Fibroblast of peridontal ligament (primary cell): Measurements from ENCODE around the gene NAA20.

Source experiments
- DNase-seq: peaks from one replicate; pipeline ENCODE4 v3.0.0-alpha.2; 2010; ENCODE audit errors: extremely low read depth

Gene NAA20

DNA sequence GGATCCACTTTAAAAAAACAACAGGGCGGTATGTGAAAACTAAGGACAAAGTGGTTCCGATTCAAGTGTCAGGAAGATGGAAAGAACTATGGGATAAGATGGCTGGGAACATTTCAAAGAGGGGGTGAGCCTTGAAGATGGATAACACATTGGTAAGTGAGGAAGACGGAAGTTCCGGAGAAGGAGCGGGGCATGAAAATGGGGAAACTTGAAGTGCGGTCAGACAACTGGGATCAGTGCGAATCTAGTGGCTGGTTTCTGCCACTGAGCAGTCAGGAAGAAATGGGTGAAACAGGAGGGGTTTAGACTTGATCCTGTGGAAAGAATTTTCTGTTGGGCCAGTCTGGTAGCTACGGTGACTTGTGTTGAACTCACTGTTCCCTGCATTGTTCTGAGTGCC is 1.2 kb downstream of the NAA20 start:
- no peak for DNase-seq

GRCh38 chr20:20019123-20019522 is 2.0 kb downstream of the NAA20 start:
- DNase-seq, result no peak

- DNase-seq, result no peak
Observed at GRCh38 chr20:20020908-20021307, 3.7 kb downstream of the NAA20 start.

DNA sequence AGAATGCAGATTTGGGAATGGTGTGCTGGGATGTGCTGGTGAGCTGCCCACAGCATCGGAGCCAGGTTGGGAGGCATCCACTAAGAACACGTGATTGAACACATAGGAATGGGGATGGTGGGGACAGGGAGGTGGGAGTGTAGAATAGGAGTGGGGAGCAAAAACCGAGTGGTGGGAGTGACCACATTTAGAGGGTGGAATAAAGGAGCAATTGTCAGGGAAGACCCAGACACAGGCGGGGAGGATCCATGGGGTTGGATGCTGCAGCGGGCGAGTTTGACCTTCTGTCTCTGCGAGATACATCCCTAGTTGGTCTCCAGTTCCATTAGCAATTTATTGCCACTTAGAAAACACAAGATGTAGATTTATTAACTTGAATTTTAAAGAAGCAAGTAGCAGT is 4.7 kb downstream of the NAA20 start:
- DNase-seq, result no peak

DNA sequence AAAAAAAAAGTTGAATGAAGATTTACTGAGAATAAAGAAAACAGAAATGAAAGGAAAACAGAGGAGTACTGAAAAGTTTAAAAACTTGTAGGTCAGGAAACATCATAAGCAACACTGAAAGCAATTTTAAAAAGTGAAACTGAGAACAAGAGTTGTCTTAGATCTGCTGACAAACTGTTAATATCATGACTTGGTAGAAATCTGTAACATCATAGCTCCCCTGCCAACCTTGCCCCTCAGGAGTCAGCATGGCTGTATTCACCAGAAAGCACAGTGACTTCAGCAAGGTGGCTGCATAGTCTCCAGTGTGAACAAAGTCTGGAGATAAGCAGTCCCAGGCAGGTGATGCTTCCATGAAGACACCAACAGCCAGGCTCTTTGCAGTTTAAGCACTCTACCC is 5.3 kb downstream of the NAA20 start:
- no peak for DNase-seq

- no peak for DNase-seq
Observed at GRCh38 chr20:20023395-20023794, 6.2 kb downstream of the NAA20 start.

DNA sequence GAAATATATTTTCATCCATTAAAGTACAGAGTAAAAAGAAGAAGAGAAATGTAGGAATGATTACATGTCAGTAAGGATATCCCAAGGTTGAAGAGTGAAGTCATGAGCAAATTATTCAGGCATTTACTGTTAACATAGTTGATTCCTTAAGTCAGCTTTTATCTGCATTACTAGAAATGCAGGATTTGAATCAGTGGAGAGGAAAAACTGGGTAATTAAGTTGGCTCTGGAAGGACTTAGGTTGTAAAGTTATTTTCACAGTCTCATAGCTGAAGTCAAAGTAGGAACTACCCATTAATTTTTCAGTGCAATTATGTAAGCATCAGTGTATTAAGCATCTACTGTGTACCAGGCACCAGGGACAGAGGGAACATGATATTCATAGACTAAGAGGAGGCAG is 7.8 kb downstream of the NAA20 start:
- peak; percentile 37 for DNase-seq

GRCh38 chr20:20027284-20027683 is 10.1 kb downstream of the NAA20 start:
- no peak for DNase-seq

GRCh38 chr20:20031790-20032189 is 14.6 kb downstream of the NAA20 start:
- no peak for DNase-seq

DNA sequence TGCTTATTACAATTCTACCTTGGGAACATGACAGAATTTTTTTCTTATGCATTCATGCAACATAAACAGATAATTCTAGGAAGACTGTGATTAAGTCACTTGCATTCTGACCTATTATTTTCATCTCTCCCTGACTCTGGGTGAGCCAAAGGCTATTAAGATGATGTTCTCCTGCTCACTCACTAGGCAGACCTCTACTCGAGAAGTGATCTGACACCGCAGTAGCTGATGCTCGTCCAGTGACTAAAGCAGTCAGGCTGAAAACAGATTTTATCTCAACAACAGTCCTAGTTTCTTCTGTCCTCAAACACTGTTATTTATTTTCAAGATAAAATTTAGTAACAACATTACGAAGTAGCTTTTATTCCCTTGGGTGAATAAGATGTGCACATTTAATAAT is 17.3 kb downstream of the NAA20 start:
- peak; percentile 18 for DNase-seq

GRCh38 chr20:20036756-20037155 is 19.6 kb downstream of the NAA20 start:
- no peak for DNase-seq

DNA sequence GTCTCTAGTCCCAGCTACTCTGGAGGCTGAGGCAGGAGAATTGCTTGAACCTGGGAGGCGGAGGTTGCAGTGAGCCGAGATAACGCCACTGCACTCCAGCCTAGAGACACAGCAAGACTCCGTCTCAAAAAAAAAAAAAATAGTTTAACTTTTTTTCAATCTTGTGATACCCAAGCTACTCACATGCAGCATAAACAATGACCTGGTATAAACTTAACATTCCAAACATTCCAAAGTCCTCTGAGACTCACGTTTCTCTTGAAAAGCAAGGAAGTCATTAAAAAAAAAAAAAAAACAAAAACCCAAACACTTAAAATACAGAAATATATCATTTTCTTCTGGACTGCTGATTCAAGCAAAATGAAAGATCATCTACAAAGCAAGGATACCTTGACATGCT is 20.8 kb downstream of the NAA20 start:
- DNase-seq, result peak; percentile 32

DNA sequence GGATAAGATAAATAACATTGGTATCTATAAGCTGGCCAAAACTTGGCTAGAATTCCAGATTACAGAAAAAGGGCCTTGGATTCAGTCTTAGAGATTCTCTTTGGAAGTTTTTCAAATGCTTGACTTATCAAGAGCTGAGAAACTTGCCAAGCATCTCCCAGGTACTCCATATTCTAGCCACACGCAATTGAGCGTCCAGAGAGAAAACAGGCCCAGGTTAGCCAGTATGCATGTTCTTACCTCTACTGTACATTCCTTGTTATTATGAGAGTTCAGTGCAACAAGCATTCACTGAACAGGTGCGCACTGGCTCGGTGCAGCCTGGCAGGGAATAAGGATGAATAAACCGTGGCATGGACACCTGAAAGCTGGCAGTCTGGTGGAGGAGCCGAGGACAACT is 21.4 kb downstream of the NAA20 start:
- no peak for DNase-seq

DNA sequence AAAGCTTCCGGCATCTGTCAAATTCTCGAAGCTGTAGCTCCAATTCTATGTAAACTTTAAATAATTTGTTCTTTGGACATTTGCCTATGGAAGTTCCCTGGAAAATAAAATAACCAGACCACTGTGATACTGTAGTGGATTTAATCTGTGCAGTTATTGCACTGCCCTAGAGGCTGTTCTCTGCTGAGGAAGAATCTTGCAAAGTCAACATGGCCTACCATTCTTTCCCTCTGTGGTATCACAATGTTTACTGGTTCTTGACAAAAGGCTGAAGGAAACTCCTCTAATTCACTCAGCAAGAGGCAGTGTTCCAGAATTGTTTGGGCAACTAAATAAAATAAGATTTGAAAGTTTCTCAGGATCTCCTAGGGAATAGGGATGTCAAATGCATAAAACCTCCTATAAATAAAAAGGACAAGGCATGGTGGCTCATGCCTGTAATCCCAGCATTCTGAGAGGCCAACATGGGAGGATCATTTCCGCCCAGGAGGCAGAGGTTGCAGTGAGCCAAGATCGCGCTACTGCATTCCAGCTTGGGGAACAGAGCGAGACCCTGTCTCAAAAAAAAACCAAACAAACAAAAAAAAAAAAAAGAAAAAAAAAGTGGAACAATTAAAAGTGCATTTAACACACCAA is 22.7 kb downstream of the NAA20 start:
- DNase-seq, result no peak

GRCh38 chr20:20051767-20052073 is 34.6 kb downstream of the NAA20 start:
- no peak for DNase-seq

- peak; percentile 95 for DNase-seq
Observed at GRCh38 chr20:20052074-20052970, 35.2 kb downstream of the NAA20 start, which contains the start of the genes CFAP61 and CRNKL1. CFAP61 (plus strand) TSS chr20:20052532; CDS start chr20:20056654, 4,122 bp downstream. CRNKL1 (minus strand) TSS chr20:20052466; CDS start chr20:20052342, 124 bp downstream.

DNA sequence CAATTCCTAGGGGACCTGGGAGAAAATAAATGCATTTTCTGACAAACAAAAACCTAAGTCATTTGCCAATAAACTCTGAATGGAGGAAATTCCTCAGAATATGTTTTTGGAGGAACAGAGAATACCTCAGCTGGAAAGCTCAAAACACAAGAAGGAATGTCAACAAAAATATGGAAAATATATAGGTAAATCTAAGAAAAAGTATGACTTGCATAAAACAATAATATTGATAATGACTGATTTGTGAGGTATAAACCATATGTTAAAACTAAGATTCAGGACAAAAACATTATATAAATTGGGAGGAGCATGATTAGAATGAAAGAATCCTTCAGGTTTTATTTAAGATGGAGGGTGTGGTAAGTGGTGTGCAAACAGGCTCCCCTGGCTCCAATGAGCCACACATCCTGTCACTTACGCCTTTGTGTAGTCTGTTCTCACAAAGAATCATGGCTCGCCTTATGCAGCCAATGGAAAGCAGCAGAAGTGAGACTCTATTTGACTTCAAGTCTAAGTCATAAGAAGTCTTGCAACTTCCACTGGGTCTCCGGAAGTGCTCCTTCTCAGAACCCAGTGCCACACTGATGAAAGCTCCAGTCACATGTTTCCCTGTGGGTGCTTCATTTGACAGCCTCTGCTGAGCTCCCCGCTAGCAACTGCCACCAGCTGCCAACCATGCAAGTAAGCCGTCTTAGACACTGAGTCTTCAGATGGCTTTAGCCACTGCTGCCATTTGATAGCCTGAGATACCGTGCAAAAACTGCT is 43.3 kb downstream of the NAA20 start:
- DNase-seq, result no peak

- no peak for DNase-seq
Observed at GRCh38 chr20:20063941-20064702, 47.0 kb downstream of the NAA20 start.

DNA sequence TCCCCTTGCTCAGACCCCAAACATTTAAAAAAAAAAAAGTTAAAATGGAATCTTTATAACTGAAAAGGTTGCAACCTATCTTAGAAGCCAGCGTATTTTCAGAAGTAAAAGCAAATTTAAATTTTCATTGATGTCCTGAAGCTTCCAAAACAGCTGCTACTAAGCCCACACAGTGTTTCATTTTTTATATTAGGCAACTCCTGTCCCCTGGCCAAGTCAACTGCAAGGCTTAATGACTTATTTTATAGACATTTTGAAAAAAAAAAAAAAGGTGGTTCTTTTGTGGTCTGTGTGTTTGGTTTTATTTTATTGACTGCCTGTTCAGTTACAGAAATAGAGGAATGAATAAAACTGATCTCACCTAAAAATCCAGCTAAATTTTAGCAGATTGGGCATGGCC is 48.2 kb downstream of the NAA20 start:
- DNase-seq, result no peak

- DNase-seq, result no peak
Observed at GRCh38 chr20:20070871-20071726, 53.9 kb downstream of the NAA20 start.
